Stimulated activated naive CD4-positive, alpha-beta T cell (primary cell): ENCODE data around the gene COL24A1.
"Not testable (repeated sequence)": the region's sequence is repeated elsewhere in the genome, so short reads cannot be mapped to it uniquely, and the experiment has no call there.

Source experiments
- DNase-seq, 6 experiments: peaks; one replicate each; lab custom pipeline; 2025; lab: John Stamatoyannopoulos, UW

COL24A1 gene

GRCh38 chr1:86072474-86072873 lies 84.1 kb downstream of the COL24A1 start:
- not testable (repeated sequence) for DNase-seq

- DNase-seq: not testable (repeated sequence)
Measured at GRCh38 chr1:86071870-86072269, 84.7 kb downstream of the COL24A1 start.

- DNase-seq: no peak
Measured at GRCh38 chr1:86069757-86070145, 86.8 kb downstream of the COL24A1 start.

GRCh38 chr1:86068841-86069756 lies 87.5 kb downstream of the COL24A1 start:
- no peak for DNase-seq

GRCh38 chr1:86068271-86068721 lies 88.3 kb downstream of the COL24A1 start:
- no peak for DNase-seq

DNA sequence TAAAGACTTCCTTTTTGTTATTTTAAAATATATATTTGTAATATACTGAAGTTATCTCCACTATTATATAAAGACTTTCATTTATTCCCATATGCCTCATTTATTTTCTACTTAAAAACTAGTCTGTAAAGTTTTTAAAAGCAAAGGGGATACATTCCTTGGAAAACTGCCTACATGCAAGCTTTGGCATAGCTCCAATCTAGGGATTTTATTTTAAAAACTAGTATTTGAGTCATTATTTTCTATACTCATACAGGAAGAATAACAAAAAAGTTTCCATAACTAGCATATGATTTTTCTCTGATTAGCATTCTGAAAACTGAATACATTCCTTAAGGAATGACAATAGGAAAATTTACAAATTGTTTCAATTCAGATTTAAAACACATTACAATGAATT lies 88.9 kb downstream of the COL24A1 start:
- no peak for DNase-seq

- DNase-seq: no peak
Measured at GRCh38 chr1:86064899-86065298, 91.7 kb downstream of the COL24A1 start.

- DNase-seq: no peak
Measured at GRCh38 chr1:86063721-86064120, 92.9 kb downstream of the COL24A1 start.

GRCh38 chr1:86062453-86062852 lies 94.1 kb downstream of the COL24A1 start:
- no peak for DNase-seq

DNA sequence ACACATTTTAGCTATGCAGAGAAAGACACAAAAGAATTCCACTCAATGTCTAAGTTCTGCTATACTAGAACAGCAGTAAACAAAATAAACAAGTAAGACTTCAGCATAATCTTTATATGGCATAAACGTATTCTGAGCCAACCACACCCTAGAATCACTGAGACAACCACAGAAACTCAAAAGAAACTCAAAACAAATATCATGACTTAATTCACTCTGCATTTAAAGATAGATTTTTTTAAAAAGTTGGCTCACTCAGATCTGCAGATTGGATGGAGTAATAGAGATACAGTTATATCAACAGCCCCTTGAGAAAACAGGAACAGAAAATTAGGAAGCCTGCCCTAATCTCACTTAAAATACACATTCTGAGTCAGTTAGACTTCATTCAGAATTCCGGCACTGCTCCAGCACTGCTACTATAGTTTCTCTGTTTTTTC lies 95.0 kb downstream of the COL24A1 start:
- no peak for DNase-seq

DNA sequence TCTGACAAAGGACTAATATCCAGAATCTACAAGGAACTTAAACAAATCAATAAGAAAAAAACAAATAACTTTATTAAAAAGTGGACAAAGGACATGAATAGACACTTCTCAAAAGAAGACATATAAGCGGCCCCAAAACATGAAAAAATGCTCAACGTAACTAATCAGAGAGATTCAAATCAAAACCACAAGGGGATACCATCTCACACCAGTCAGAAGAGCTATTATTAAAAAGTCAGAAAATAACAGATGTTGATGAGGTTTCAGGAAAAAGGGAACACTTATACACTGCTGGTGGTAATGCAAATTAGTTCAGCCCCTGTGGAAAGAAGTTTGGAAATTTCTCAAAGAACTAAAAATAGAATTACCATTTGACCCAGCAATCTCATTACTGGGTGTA lies 102.2 kb downstream of the COL24A1 start:
- no peak for DNase-seq

DNA sequence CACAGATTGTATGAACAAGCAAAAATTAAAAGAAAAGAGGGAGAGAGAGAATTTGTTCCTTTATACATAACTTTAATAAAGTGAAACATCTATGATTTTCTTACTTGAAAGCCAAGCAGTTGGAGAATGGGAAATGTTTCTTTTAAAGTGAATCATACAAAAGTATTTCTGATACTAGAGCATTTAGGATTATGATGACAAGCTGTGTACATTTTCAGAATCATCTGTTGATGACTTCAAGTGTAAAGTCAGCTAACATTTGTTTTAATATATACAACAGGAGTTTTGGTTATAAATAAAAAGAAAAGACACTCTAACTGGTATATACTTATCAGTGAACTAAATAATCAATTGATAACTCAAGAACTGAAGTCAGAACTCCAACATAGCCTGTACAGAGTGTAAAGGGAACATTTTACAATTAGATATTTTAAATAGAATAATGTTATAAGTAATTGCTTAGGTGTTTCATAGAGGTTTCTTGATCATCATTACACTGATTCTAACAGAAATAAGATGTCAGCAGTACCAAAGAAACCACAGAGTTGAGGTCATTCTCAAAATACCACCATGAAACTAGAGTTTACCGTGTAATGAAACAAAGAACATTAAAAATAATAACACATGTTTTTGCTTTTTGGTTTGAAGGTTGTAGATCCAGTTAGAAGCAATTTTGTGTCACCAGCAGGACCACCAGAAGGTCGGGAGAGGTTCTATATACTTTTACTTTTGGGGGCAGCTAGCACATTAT lies 103.4 kb downstream of the COL24A1 start:
- DNase-seq: no peak

GRCh38 chr1:86035101-86035500 lies 121.5 kb downstream of the COL24A1 start:
- DNase-seq: no peak

DNA sequence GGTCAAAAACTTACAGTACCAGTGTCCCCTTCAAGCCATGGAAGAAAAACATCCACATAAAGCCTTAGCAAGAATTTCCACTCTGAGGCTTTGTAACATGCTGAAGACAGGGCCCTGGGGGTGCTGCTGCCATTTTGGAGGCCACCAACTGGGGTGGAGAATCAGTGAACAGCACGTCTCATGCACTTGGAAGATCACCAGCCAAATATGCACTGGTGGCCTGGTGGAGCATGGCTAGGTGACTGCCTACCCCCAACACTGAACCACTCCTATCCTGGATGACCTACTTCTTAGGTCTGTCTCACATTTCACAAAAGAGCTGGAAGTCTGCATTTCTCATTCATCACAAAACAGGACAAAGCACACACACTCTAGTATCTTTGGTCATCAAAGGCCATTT lies 126.4 kb downstream of the COL24A1 start:
- no peak for DNase-seq

GRCh38 chr1:86018283-86018923 lies 138.2 kb downstream of the COL24A1 start:
- no peak for DNase-seq

- DNase-seq: no peak
Measured at GRCh38 chr1:86016076-86016759, 140.4 kb downstream of the COL24A1 start.

GRCh38 chr1:86015375-86015774 lies 141.2 kb downstream of the COL24A1 start:
- DNase-seq: no peak

DNA sequence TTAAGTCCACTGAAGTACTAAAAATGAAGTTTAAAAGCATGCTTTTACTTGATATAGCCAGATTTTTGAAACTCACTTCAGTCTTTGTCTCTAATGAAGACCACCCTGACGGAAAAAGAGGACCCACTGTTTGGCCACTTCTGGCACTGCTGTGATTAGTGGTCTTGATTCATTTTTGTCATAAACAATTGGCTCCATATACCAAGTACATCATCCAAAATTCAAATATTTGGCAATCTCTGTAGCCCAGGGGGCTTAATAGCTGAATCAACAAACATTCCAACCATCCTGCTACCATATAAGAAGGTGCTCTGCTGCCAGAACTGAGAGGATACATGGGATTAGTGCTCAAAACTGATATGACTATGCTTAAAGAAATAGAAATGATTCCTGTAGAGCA lies 156.0 kb downstream of the COL24A1 start:
- no peak for DNase-seq

- DNase-seq: no peak
Measured at GRCh38 chr1:85998105-85998855, 158.3 kb downstream of the COL24A1 start.

GRCh38 chr1:85992791-85993190 lies 163.8 kb downstream of the COL24A1 start:
- DNase-seq: no peak

GRCh38 chr1:85991261-85991660 lies 165.3 kb downstream of the COL24A1 start:
- no peak for DNase-seq
